Measurements from ENCODE around the gene TM2D1. TPM values are rescaled to one million over a fixed set of nuclear protein-coding genes. Genes with fewer than 3 reads are reported as not detected.
"Not testable (repeated sequence)": the region's sequence is repeated elsewhere in the genome, so short reads cannot be mapped to it uniquely, and the experiment has no call there.

Gene TM2D1
- polyA plus RNA-seq, 3 donors: 74.9 to 88.5 (median 81.1) TPM

- DNase-seq (ENCODE audit: extremely low read depth in 1 of 11, low read depth in 9 of 11, low spot score in 4 of 11): no peak
These were observed 16.1 kb upstream of the TM2D1 start for GRCh38 chr1:61740751-61741700.

- no peak for DNase-seq (ENCODE audit: extremely low read depth in 1 of 11, low read depth in 9 of 11, low spot score in 4 of 11)
These were observed 7.8 kb upstream of the TM2D1 start for GRCh38 chr1:61732726-61733125.

GRCh38 chr1:61730679-61731078, 5.7 kb upstream of the TM2D1 start:
- DNase-seq (ENCODE audit: extremely low read depth in 1 of 11, low read depth in 9 of 11, low spot score in 4 of 11): not testable (repeated sequence)

- no peak for DNase-seq (ENCODE audit: extremely low read depth in 1 of 11, low read depth in 9 of 11, low spot score in 4 of 11)
These were observed 2.6 kb upstream of the TM2D1 start for GRCh38 chr1:61727544-61727943.

- DNase-seq (ENCODE audit: extremely low read depth in 1 of 11, low read depth in 9 of 11, low spot score in 4 of 11): no peak
These were observed 482 bp downstream of the TM2D1 start for GRCh38 chr1:61724506-61724812.

- not testable (repeated sequence) for DNase-seq (ENCODE audit: extremely low read depth in 1 of 11, low read depth in 9 of 11, low spot score in 4 of 11)
These were observed 5.8 kb downstream of the TM2D1 start for GRCh38 chr1:61718996-61719663.

GRCh38 chr1:61711969-61712368, 13.0 kb downstream of the TM2D1 start:
- DNase-seq (ENCODE audit: extremely low read depth in 1 of 11, low read depth in 9 of 11, low spot score in 4 of 11): no peak

- not testable (repeated sequence) for DNase-seq (ENCODE audit: extremely low read depth in 1 of 11, low read depth in 9 of 11, low spot score in 4 of 11)
These were observed 13.7 kb downstream of the TM2D1 start for GRCh38 chr1:61711257-61711656.

GRCh38 chr1:61709908-61710289, 15.0 kb downstream of the TM2D1 start:
- DNase-seq (ENCODE audit: extremely low read depth in 1 of 11, low read depth in 9 of 11, low spot score in 4 of 11): no peak

GRCh38 chr1:61708953-61709907, 15.7 kb downstream of the TM2D1 start:
- DNase-seq (ENCODE audit: extremely low read depth in 1 of 11, low read depth in 9 of 11, low spot score in 4 of 11): no peak

- no peak for DNase-seq (ENCODE audit: extremely low read depth in 1 of 11, low read depth in 9 of 11, low spot score in 4 of 11)
These were observed 24.8 kb downstream of the TM2D1 start for GRCh38 chr1:61699911-61700851.

- no peak for DNase-seq (ENCODE audit: extremely low read depth in 1 of 11, low read depth in 9 of 11, low spot score in 4 of 11)
These were observed 32.7 kb downstream of the TM2D1 start for GRCh38 chr1:61692155-61692800.

GRCh38 chr1:61687901-61688300, 37.0 kb downstream of the TM2D1 start:
- no peak for DNase-seq (ENCODE audit: extremely low read depth in 1 of 11, low read depth in 9 of 11, low spot score in 4 of 11)

GRCh38 chr1:61682891-61683290, 42.0 kb downstream of the TM2D1 start:
- DNase-seq (ENCODE audit: extremely low read depth in 1 of 11, low read depth in 9 of 11, low spot score in 4 of 11): no peak

- DNase-seq (ENCODE audit: extremely low read depth in 1 of 11, low read depth in 9 of 11, low spot score in 4 of 11): no peak
These were observed 44.4 kb downstream of the TM2D1 start for GRCh38 chr1:61680500-61680899.

- DNase-seq (ENCODE audit: extremely low read depth in 1 of 11, low read depth in 9 of 11, low spot score in 4 of 11): not testable (repeated sequence)
These were observed 48.1 kb downstream of the TM2D1 start for GRCh38 chr1:61676881-61677280.

GRCh38 chr1:61674221-61674620, 50.7 kb downstream of the TM2D1 start:
- DNase-seq (ENCODE audit: extremely low read depth in 1 of 11, low read depth in 9 of 11, low spot score in 4 of 11): no peak

GRCh38 chr1:61672376-61672775, 52.6 kb downstream of the TM2D1 start:
- DNase-seq (ENCODE audit: extremely low read depth in 1 of 11, low read depth in 9 of 11, low spot score in 4 of 11): no peak
